Measurements from ENCODE around the gene C1QTNF4. TPM values are rescaled to one million over a fixed set of nuclear protein-coding genes. Genes with fewer than 3 reads are reported as not detected.

The C1QTNF4 gene
- total RNA-seq, 2 experiments from 2014 or later: 3.6 TPM; not detected in 1

GRCh38 chr11:47571895-47572294 lies 22.3 kb downstream of the C1QTNF4 start:
- peaks cover 2% of the 10 kb centered on the region; the same call in 1 of the 2 replicates for H3K79me2 ChIP-seq (ENCODE audit: insufficient read depth, low read depth, low read length)
- BruUV-seq (replicated peaks): no TSS peak

DNA sequence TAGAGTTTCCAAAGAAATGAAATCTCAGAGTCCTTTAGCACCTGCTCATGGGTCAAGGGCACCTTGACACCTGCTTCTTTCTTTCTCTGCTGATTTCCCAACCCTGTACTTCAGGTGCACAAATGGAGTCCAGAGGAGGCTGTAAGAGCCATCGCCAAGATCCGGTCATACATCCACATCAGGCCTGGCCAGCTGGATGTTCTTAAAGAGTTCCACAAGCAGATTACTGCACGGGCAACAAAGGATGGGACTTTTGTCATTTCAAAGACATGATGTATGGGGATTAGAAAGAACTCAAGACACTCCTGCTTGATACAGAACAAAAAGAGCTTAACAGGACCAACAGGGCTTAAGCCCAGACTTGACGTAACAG lies 22.9 kb downstream of the C1QTNF4 start:
- BruUV-seq (replicated peaks): no TSS peak
- Histone ChIP-seq H3K27ac (ENCODE audit: low read depth, low read length, poor library complexity, severe bottlenecking) (no peak overlapping the region), H3K4me2 (ENCODE audit: low read length) (no peak overlapping the region), H2AFZ (ENCODE audit: low read length) (no peak overlapping the region), H4K20me1 (ENCODE audit: insufficient read depth, low read length) (no peaks in the 10 kb centered on the region), H3K36me3 (ENCODE audit: insufficient read depth, low read length) (peaks cover 72% of the 10 kb centered on the region), H3K9me2 (ENCODE audit: insufficient read depth, low read length) (no peaks in the 10 kb centered on the region), H3K79me2 (ENCODE audit: insufficient read depth, low read depth, low read length) (peaks cover 5% of the 10 kb centered on the region; the same call in 1 of the 2 replicates), H3K9me3 (ENCODE audit: low read length) (no peaks in the 10 kb centered on the region), H3K4me1 (ENCODE audit: insufficient read depth, low read length, poor library complexity, severe bottlenecking) (no peaks in the 10 kb centered on the region), H3K4me3 (ENCODE audit: low read depth, low read length, poor library complexity, severe bottlenecking) (no peak overlapping the region)
- POLR2A ChIA-PET: no interaction called here
- intact Hi-C loops (cut with micrococcal nuclease; ENCODE audit: unreplicated experiment): loop anchor here (10.0 kb wide), 1 partner anchor 143 kb away; the partner anchor contains the start of gene AGBL2
- CTCF ChIA-PET (ENCODE audit: unreplicated experiment): no interaction called here
- DNase-seq (ENCODE audit: low spot score): no peak
- TF ChIP-seq EZH2phosphoT487 (IDR thresholded peaks at IDR 0.05; ENCODE audit: borderline replicate concordance, low read depth, low read length) (no peak), CTCF (conservative IDR thresholded peaks at IDR 0.05; ENCODE audit: low read length) (no peak)

More at GRCh38 chr11:47571895-47572294, 22.3 kb downstream of the C1QTNF4 start:
- Histone ChIP-seq H3K4me3 (ENCODE audit: low read depth, low read length, poor library complexity, severe bottlenecking) (no peak overlapping the region), H3K9me2 (ENCODE audit: insufficient read depth, low read length) (no peaks in the 10 kb centered on the region), H3K27ac (ENCODE audit: low read depth, low read length, poor library complexity, severe bottlenecking) (no peak overlapping the region), H3K9me3 (ENCODE audit: low read length) (no peaks in the 10 kb centered on the region), H2AFZ (ENCODE audit: low read length) (no peak overlapping the region), H3K36me3 (ENCODE audit: insufficient read depth, low read length) (peaks cover 77% of the 10 kb centered on the region), H4K20me1 (ENCODE audit: insufficient read depth, low read length) (no peaks in the 10 kb centered on the region), H3K4me2 (ENCODE audit: low read length) (no peak overlapping the region), H3K4me1 (ENCODE audit: insufficient read depth, low read length, poor library complexity, severe bottlenecking) (no peaks in the 10 kb centered on the region)
- TF ChIP-seq CTCF (conservative IDR thresholded peaks at IDR 0.05; ENCODE audit: low read length) (no peak), EZH2phosphoT487 (IDR thresholded peaks at IDR 0.05; ENCODE audit: borderline replicate concordance, low read depth, low read length) (no peak)
- no peak for DNase-seq (ENCODE audit: low spot score)
- intact Hi-C loops (cut with micrococcal nuclease; ENCODE audit: unreplicated experiment): loop anchor here (10.0 kb wide), 1 partner anchor 143 kb away; the partner anchor contains the start of gene AGBL2
- POLR2A ChIA-PET: interaction anchor here (0.9 kb wide), 1 partner anchor 10 kb away, joined by 3 read pairs; no protein-coding TSS in a partner anchor
- CTCF ChIA-PET (ENCODE audit: unreplicated experiment): no interaction called here

DNA sequence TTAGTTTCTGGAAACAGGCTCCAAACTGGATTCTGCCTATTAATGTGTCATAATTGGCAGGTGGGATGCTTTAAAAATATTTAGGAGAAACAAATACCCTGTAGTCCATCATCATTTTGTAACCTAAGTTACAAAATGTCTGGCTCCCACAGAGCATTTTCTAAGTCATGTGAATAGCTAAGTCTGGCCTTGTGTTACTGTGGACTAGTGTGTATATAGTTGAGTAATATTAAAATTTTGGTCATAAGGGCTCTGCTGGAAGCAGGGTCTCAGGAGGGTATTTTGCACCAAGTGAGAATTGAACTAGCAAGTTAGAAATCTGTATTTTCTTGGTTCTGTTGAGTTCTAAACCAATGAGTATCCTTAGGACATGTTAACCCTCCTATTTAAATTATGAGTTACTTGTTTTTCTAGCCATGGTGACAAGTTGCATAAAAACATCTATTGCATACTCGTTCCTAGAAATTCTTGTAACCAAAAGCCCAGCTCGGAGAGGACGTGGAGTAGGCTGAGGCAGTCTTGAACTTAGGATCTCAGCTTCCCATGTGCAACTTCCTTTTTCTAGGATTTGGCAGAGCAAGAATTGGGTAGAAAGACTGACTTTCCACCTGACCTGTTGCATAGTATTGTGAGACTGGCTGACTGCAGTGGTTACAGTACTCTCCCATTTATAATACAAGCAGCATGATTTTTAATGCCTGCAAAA lies 23.4 kb downstream of the C1QTNF4 start:
- no peak overlapping the region for H2AFZ ChIP-seq (ENCODE audit: low read length)
- H3K9me3 ChIP-seq (ENCODE audit: low read length): no peaks in the 10 kb centered on the region
- peaks cover 66% of the 10 kb centered on the region for H3K36me3 ChIP-seq (ENCODE audit: insufficient read depth, low read length)
- no peaks in the 10 kb centered on the region for H4K20me1 ChIP-seq (ENCODE audit: insufficient read depth, low read length)
- TF ChIP-seq EZH2phosphoT487 (IDR thresholded peaks at IDR 0.05; ENCODE audit: borderline replicate concordance, low read depth, low read length) (no peak), CTCF (conservative IDR thresholded peaks at IDR 0.05; ENCODE audit: low read length) (no peak)
- H3K79me2 ChIP-seq (ENCODE audit: insufficient read depth, low read depth, low read length): peaks cover 6% of the 10 kb centered on the region; the same call in 1 of the 2 replicates
- POLR2A ChIA-PET: interaction anchor here (0.5 to 0.9 kb wide), 3 partner anchors 8 to 62 kb away, joined by 3 to 6 read pairs (median 4); partner anchors contain the start of genes KBTBD4 and NDUFS3
- H3K4me1 ChIP-seq (ENCODE audit: insufficient read depth, low read length, poor library complexity, severe bottlenecking): no peaks in the 10 kb centered on the region
- BruUV-seq (replicated peaks): no TSS peak
- intact Hi-C loops (cut with micrococcal nuclease; ENCODE audit: unreplicated experiment): loop anchor here (10.0 kb wide), 1 partner anchor 144 kb away; the partner anchor contains the start of gene AGBL2
- H3K4me2 ChIP-seq (ENCODE audit: low read length): no peak overlapping the region
- CTCF ChIA-PET (ENCODE audit: unreplicated experiment): no interaction called here
- no peak overlapping the region for H3K4me3 ChIP-seq (ENCODE audit: low read depth, low read length, poor library complexity, severe bottlenecking)
- DNase-seq (ENCODE audit: low spot score): no peak
- H3K9me2 ChIP-seq (ENCODE audit: insufficient read depth, low read length): no peaks in the 10 kb centered on the region
- no peak overlapping the region for H3K27ac ChIP-seq (ENCODE audit: low read depth, low read length, poor library complexity, severe bottlenecking)

Measured in OCI-LY7 (cell line).